ENCODE results near the gene LIN7B. TPM values are rescaled to one million over a fixed set of nuclear protein-coding genes. Genes with fewer than 3 reads are reported as not detected.
"Not testable (repeated sequence)": the region's sequence is repeated elsewhere in the genome, so short reads cannot be mapped to it uniquely, and the experiment has no call there.

Gene LIN7B
- total and polyA plus RNA-seq, 4 donors, result 20.7 to 62.7 (median 40.1) TPM

DNA sequence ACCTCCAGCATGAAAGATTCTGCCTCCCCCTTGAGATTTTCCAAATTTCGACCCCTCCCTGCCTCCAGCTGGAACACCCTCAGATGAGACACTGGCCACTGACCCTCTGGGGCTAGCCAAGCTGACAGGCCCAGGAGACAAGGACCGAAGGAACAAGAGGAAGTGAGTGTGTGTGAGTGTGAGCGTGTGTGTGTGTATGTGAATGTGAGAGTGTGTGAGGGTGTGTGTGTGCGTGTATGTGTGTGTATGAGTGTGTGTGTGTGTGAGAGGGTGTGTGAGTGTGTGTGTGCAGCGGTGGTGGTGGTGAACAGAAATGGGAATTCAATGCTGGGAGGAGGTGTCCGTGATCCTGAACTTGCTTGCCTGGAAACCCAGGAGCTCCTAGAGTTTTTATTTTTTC is 27.2 kb downstream of the LIN7B start:
- H3K36me3 ChIP-seq (ENCODE audit: control insufficient read depth, insufficient read depth, low read length), result peaks cover 43% of the 10 kb centered on the region
- 88% methylated on average over 4 of the region's 6 CpGs for WGBS (ENCODE audit: insufficient coverage)
- no peak overlapping the region for H3K27ac ChIP-seq (ENCODE audit: low read depth, low read length)
- no peaks in the 10 kb centered on the region for H3K9me3 ChIP-seq (ENCODE audit: control insufficient read depth, insufficient read depth, low read length)
- no peaks in the 10 kb centered on the region for H3K27me3 ChIP-seq (ENCODE audit: control insufficient read depth, insufficient read depth, low read length)
- no peak overlapping the region for H3K4me3 ChIP-seq (ENCODE audit: low read depth, low read length)
- H3K4me1 ChIP-seq (ENCODE audit: control insufficient read depth, insufficient read depth, low read length), result peaks cover 26% of the 10 kb centered on the region
- DNase-seq (ENCODE audit: low read depth in 4 of 6, low spot score in 6 of 6), result no peak

DNA sequence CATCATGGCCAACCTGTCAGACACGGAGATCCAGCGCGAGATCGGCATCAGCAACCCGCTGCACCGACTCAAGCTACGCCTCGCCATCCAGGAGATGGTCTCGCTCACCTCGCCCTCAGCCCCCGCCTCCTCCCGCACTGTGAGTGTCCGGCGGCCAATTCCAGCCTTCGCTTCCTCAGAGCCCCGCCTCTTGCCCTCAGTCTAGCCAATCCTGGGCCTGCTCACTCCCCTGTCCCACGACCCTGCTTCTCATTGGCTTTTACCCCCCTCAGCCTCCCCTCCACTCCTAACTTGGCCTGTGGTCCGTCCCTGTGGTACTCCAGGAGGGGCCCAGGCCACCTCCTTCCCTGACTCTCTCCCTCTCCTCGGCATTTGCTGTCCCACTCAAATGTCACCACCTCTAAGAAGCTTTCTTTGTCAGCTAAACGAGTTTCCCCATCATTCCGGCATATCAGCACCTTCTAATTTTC is 28.7 kb downstream of the LIN7B start:
- Histone ChIP-seq H3K4me1 (ENCODE audit: control insufficient read depth, insufficient read depth, low read length) (peaks cover 31% of the 10 kb centered on the region), H3K27ac (ENCODE audit: low read depth, low read length) (peak overlapping the region; percentile 10), H3K4me3 (ENCODE audit: low read depth, low read length) (peak overlapping the region; percentile 77), H3K27me3 (ENCODE audit: control insufficient read depth, insufficient read depth, low read length) (no peaks in the 10 kb centered on the region), H3K36me3 (ENCODE audit: control insufficient read depth, insufficient read depth, low read length) (peaks cover 31% of the 10 kb centered on the region), H3K9me3 (ENCODE audit: control insufficient read depth, insufficient read depth, low read length) (no peaks in the 10 kb centered on the region)
- WGBS (ENCODE audit: insufficient coverage), result 3% methylated on average over 21 of the region's 21 CpGs
- peak in 4 of 6 donors; percentile 85 to 98 (median 93) for DNase-seq (ENCODE audit: low read depth in 4 of 6, low spot score in 6 of 6)

DNA sequence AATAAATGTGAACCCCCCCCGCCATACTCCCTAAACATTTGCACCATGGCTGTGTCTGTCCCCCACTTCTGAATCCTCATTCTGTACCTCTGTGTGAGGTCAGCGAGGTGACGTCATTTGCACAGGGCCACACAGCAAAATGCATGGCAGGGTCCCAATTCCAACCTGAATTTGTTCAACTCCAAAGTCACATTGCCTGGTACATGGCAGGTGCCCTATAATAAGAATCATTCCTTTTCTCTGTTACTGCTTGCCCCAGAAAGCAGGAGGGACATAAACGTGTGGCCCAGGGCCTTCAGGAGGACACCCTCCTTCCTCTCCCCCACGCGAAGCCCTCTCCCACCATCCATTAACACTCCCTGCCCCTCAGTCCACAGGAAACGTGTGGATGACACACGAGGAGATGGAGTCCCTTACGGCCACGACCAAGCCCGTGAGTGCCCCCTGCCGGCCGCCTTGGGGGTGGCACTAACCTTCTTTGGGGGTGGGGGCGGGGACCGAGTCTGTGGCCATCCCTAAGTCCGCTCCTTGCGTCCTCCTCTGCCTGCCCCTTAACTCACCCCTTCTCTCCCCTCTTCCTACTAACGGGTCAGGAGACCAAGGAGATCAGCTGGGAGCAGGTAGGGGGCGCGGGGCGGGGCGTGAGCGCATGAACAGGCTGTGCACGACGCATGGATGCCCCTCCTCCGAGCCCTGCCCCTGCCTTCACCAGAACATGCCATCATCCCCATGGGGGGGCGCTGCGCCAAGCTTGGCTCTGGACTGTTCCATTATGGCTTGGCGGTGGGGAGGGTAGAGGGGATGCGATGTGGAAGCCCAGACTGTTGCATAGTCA is 31.6 kb downstream of the LIN7B start:
- H3K9me3 ChIP-seq (ENCODE audit: control insufficient read depth, insufficient read depth, low read length), result no peaks in the 10 kb centered on the region
- peaks cover 20% of the 10 kb centered on the region for H3K36me3 ChIP-seq (ENCODE audit: control insufficient read depth, insufficient read depth, low read length)
- peak in 2 of 6 donors; percentile 83 to 94 for DNase-seq (ENCODE audit: low read depth in 4 of 6, low spot score in 6 of 6)
- H3K27me3 ChIP-seq (ENCODE audit: control insufficient read depth, insufficient read depth, low read length), result no peaks in the 10 kb centered on the region
- 10% methylated on average over 27 of the region's 30 CpGs for WGBS (ENCODE audit: insufficient coverage)
- H3K27ac ChIP-seq (ENCODE audit: low read depth, low read length), result peak overlapping the region; percentile 75
- peaks cover 46% of the 10 kb centered on the region for H3K4me1 ChIP-seq (ENCODE audit: control insufficient read depth, insufficient read depth, low read length)
- H3K4me3 ChIP-seq (ENCODE audit: low read depth, low read length), result peak overlapping the region; percentile 27

DNA sequence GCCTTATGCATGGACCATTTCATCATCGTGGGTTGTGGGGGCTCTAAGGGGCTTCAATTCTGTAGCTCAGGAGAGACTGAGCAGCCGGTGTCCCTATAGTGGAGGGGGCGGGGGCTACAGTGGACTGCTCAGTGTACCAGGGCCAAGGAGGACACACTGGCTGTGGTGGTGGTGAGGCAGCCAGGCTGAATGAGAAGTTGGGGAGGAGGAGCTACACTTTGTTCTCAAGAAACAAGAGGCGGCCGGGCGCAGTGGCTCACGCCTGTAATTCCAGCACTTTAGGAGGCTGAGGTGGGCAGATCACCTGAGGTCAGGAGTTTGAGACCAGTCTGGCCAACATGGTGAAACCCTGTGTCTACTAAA is 32.2 kb downstream of the LIN7B start:
- peaks cover 52% of the 10 kb centered on the region for H3K4me1 ChIP-seq (ENCODE audit: control insufficient read depth, insufficient read depth, low read length)

DNA sequence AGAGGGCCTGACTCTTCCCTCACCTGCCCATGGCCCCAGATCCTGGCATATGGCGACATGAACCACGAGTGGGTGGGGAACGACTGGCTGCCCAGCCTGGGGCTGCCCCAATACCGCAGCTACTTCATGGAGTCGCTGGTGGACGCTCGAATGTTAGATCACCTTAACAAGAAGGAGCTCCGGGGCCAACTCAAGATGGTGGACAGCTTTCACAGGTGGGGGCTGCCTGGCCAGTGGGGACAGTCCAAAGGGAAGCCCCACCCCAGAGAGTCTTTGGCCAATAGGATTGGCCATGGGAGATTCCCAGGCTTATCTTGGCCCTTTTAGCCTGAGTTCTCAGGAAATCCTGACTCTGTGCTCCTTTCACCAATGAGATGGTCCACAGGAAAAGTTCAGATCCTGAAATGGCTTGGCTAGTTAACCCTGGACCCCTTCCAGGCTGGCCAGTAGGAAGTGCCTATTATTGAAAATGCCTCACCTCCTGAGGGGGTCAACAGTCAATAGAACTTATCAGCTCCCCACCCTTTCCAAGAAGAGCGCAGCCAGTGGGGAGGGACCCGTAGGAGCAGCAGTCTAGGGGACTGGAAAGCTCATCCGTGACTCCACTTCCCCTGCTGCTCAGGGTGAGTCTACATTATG is 34.0 kb downstream of the LIN7B start:
- H3K4me3 ChIP-seq (ENCODE audit: low read depth, low read length), result no peak overlapping the region
- no peaks in the 10 kb centered on the region for H3K9me3 ChIP-seq (ENCODE audit: control insufficient read depth, insufficient read depth, low read length)
- peaks cover 48% of the 10 kb centered on the region for H3K4me1 ChIP-seq (ENCODE audit: control insufficient read depth, insufficient read depth, low read length)
- peaks cover 12% of the 10 kb centered on the region for H3K36me3 ChIP-seq (ENCODE audit: control insufficient read depth, insufficient read depth, low read length)
- no peaks in the 10 kb centered on the region for H3K27me3 ChIP-seq (ENCODE audit: control insufficient read depth, insufficient read depth, low read length)
- no peak for DNase-seq (ENCODE audit: low read depth in 4 of 6, low spot score in 6 of 6)
- H3K27ac ChIP-seq (ENCODE audit: low read depth, low read length), result no peak overlapping the region
- 85% methylated on average over 10 of the region's 11 CpGs for WGBS (ENCODE audit: insufficient coverage)

More for the DNA sequence above, 32.2 kb downstream of the LIN7B start:
- Histone ChIP-seq H3K27ac (ENCODE audit: low read depth, low read length) (peak overlapping the region; percentile 75), H3K36me3 (ENCODE audit: control insufficient read depth, insufficient read depth, low read length) (peaks cover 18% of the 10 kb centered on the region), H3K4me3 (ENCODE audit: low read depth, low read length) (peak overlapping the region; percentile 27)
- DNase-seq (ENCODE audit: low read depth in 4 of 6, low spot score in 6 of 6); H3K27me3 ChIP-seq (ENCODE audit: control insufficient read depth, insufficient read depth, low read length); H3K9me3 ChIP-seq (ENCODE audit: control insufficient read depth, insufficient read depth, low read length): not testable (repeated sequence)
- WGBS (ENCODE audit: insufficient coverage), result 7% methylated on average over 6 of the region's 7 CpGs

DNA sequence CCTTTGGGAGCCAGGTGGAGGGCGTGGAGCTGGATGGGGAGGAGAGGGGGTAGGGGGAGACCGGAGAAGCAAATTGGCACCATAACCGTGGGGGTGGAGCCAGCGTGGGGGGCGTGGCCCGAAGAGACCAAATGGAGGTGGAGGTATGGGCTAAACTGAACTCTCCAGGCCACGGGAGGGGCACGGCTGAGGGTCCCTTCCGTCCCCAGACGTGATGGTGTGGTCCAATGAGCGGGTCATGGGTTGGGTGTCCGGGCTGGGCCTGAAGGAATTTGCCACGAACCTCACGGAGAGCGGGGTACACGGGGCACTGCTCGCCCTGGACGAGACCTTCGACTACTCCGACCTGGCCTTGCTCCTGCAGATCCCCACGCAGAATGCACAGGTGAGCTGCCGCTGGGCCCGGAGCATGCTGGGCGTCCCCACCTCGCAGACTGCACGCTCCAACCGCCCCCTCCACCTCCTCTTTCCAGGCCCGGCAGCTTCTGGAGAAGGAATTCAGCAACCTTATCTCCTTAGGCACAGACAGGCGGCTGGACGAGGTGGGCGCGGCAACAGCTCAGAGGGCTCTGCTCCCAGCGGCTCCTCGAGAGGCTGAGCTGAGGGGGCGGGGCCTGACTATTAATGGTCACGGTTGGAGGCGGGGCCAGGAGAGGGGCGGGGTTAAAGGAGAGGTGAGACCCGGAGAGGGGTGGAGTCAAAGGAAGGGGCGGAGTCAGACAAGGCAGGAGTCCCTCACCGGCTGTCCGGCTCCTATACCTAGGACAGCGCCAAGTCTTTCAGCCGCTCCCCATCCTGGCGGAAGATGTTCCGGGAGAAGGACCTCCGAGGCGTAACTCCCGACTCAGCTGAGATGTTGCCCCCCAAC is 34.8 kb downstream of the LIN7B start:
- Histone ChIP-seq H3K27ac (ENCODE audit: low read depth, low read length) (peak overlapping the region; percentile 93), H3K27me3 (ENCODE audit: control insufficient read depth, insufficient read depth, low read length) (no peaks in the 10 kb centered on the region), H3K4me1 (ENCODE audit: control insufficient read depth, insufficient read depth, low read length) (peaks cover 44% of the 10 kb centered on the region), H3K4me3 (ENCODE audit: low read depth, low read length) (peak overlapping the region; percentile 92), H3K36me3 (ENCODE audit: control insufficient read depth, insufficient read depth, low read length) (peaks cover 12% of the 10 kb centered on the region), H3K9me3 (ENCODE audit: control insufficient read depth, insufficient read depth, low read length) (no peaks in the 10 kb centered on the region)
- peak in 5 of 6 donors; percentile 87 to 98 (median 93) for DNase-seq (ENCODE audit: low read depth in 4 of 6, low spot score in 6 of 6)
- WGBS (ENCODE audit: insufficient coverage), result 2% methylated on average over 49 of the region's 49 CpGs

DNA sequence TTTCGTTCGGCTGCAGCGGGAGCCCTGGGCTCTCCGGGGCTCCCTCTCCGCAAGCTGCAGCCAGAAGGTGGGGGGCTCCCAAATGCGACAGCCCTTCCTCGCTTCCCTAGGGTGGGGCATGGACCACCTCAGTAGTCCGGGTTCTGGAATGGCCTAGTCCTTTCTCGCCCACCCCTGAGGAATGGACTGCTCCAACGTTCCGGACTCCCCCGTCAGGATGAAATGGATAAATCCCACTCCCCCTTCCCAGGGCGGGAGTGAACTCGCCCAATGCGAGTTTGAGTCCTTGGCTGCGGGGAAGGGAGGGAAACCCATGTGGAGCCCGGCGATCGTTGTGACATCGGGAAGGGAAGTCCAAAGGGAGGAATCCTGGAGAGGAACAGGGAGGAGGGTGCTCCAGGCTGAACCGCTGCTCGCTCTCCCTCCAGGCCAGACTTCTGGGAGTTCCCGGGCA is 35.5 kb downstream of the LIN7B start:
- no peaks in the 10 kb centered on the region for H3K9me3 ChIP-seq (ENCODE audit: control insufficient read depth, insufficient read depth, low read length)
- peak overlapping the region; percentile 92 for H3K4me3 ChIP-seq (ENCODE audit: low read depth, low read length)
- peaks cover 46% of the 10 kb centered on the region for H3K4me1 ChIP-seq (ENCODE audit: control insufficient read depth, insufficient read depth, low read length)
- peaks cover 12% of the 10 kb centered on the region for H3K36me3 ChIP-seq (ENCODE audit: control insufficient read depth, insufficient read depth, low read length)
- H3K27ac ChIP-seq (ENCODE audit: low read depth, low read length), result peak overlapping the region; percentile 93
- H3K27me3 ChIP-seq (ENCODE audit: control insufficient read depth, insufficient read depth, low read length), result no peaks in the 10 kb centered on the region
- DNase-seq (ENCODE audit: low read depth in 4 of 6, low spot score in 6 of 6), result peak in 5 of 6 donors; percentile 86 to 98 (median 88)
- WGBS (ENCODE audit: insufficient coverage), result 0% methylated on average over 18 of the region's 23 CpGs

DNA sequence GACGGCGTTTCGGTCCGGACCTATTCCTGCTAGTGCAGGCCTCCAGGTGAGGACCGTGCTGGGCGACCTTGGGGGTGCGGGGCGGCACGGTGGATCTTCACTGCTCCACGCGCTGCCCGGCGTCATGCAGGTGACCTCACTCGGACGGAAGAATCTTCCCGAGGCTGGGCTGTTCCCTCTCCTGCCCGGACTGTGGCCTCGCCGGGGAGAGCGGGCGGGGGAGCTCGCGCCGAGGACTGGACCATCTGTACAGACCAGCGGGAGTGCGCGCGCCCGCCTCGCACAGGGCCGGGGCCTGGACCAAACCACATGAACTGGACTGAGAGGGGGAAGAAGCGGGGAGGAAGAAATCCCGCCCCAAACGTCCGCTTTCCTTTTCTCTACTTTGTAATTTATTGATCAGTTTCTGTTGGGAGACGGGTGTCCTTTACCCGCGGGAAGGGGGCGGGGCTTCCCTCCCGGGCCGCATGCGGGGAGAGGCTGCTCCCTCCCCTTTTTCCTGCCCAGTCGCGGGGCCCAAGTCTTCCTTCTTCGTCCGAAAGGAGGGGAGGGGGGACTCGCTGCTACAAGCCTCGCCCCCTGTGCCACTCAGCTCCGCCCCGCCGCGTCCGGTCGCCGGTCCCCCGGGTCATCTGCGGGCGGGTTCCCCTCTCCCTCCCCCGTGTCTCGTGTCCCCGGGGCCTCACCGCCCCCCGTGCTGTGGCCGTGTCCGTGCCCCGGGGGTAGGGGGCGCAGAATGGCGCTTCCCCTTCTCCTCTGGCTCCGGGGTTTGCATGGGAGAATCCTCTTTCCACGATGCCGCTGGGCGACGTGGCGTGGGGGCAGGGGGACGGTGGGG is 36.2 kb downstream of the LIN7B start:
- DNase-seq (ENCODE audit: low read depth in 4 of 6, low spot score in 6 of 6), result peak in 5 of 6 donors; percentile 83 to 97 (median 86)
- H3K27ac ChIP-seq (ENCODE audit: low read depth, low read length), result peak overlapping the region; percentile 93
- H3K4me3 ChIP-seq (ENCODE audit: low read depth, low read length), result peak overlapping the region; percentile 92
- H3K4me1 ChIP-seq (ENCODE audit: control insufficient read depth, insufficient read depth, low read length), result peaks cover 53% of the 10 kb centered on the region
- WGBS (ENCODE audit: insufficient coverage), result under 1% methylated on average over 45 of the region's 75 CpGs
- no peaks in the 10 kb centered on the region for H3K9me3 ChIP-seq (ENCODE audit: control insufficient read depth, insufficient read depth, low read length)
- peaks cover 12% of the 10 kb centered on the region for H3K36me3 ChIP-seq (ENCODE audit: control insufficient read depth, insufficient read depth, low read length)
- H3K27me3 ChIP-seq (ENCODE audit: control insufficient read depth, insufficient read depth, low read length), result no peaks in the 10 kb centered on the region

Data from spinal cord (tissue), 10 donors.